A549 (cell line): ENCODE measurements around the gene ZFHX3. TPM values are rescaled to one million over a fixed set of nuclear protein-coding genes. Genes with fewer than 3 reads are reported as not detected.

ENCODE experiments used
- ATAC-seq, 2 experiments: fragments of 200-7000 bp in 1 of 2; fragments of >200 bp in 1 of 2; cut with Nextera tagmentation in 1 of 2; cut with Tn5 transposase in 1 of 2; 3 replicates each; pipeline versions ENCODE4 v1.8.0 to v1.9.1; 2018 to 2020; ENCODE audit warnings: mild to moderate bottlenecking in 1 of 2, moderate library complexity in 1 of 2
- CTCF ChIA-PET: fragments of 300-600 bp; sonication (Branson Sonifier 250); formaldehyde crosslinking; extraction: SDS; loops from one replicate; lab custom pipeline; 2021; ENCODE audit warnings: antibody characterized with exemption, inconsistent platforms; lab: Yijun Ruan, JAX
- POLR2A ChIA-PET: fragments of 350-600 bp; formaldehyde crosslinking; extraction: SDS; loops from one replicate; lab custom pipeline; 2021; ENCODE audit warnings: antibody characterized with exemption, inconsistent platforms; lab: Yijun Ruan, JAX
- DNase-seq, 2 experiments: peaks; one replicate each; pipeline versions ENCODE4 v3.0.0 to v3.0.0-alpha.2; 2011 to 2016; ENCODE audit warnings: low read depth in 1 of 2, low spot score in 1 of 2
- FAIRE-seq: peaks from 2 replicates; lab custom pipeline; 2011; peaks lifted over from hg19 to GRCh38; lab: Jason Lieb, UNC
- H3K27ac ChIP-seq, 2 experiments: fragments of >200 bp; sonication (Bioruptor Twin); formaldehyde crosslinking; 3 replicates each; pipeline ENCODE4 v1.5.1; 2016 to 2017
- H3K4me1 ChIP-seq: fragments of >200 bp; sonication (Bioruptor Twin); formaldehyde crosslinking; 3 replicates; pipeline ENCODE4 v1.6.1; 2016
- H3K4me2 ChIP-seq: fragments of >200 bp; sonication (Bioruptor Twin); formaldehyde crosslinking; 3 replicates; pipeline ENCODE4 v1.6.1; 2016
- H3K4me3 ChIP-seq: fragments of >200 bp; sonication (Bioruptor Twin); formaldehyde crosslinking; 3 replicates; pipeline ENCODE4 v1.5.1; 2016
- H3K9me3 ChIP-seq: fragments of >200 bp; sonication (Bioruptor Twin); formaldehyde crosslinking; 3 replicates; pipeline ENCODE4 v1.6.1; 2016
- CBX8 ChIP-seq: fragments of 200-600 bp; sonication (generic); IDR thresholded peaks from 2 replicates; pipeline ENCODE4 v1.6.1; 2016
- CHD2 ChIP-seq: fragments of 150-350 bp; IDR thresholded peaks from 2 replicates; pipeline ENCODE4 v1.6.1; 2014; ENCODE audit warnings: low read length; ENCODE audit not compliant: partially characterized antibody
- CHD4 ChIP-seq: fragments of 200-600 bp; sonication (generic); IDR thresholded peaks from 2 replicates; pipeline ENCODE4 v1.6.1; 2016; ENCODE audit warnings: antibody characterized with exemption, mild to moderate bottlenecking, borderline replicate concordance
- EHMT2 ChIP-seq: fragments of 200-600 bp; sonication (generic); IDR thresholded peaks from 2 replicates; pipeline ENCODE4 v1.6.1; 2016; ENCODE audit warnings: antibody characterized with exemption, low read depth, mild to moderate bottlenecking, moderate library complexity
- ESRRA ChIP-seq: fragments of 150-350 bp; IDR thresholded peaks from 2 replicates; pipeline ENCODE4 v1.6.1; 2014; ENCODE audit warnings: mild to moderate bottlenecking, low read length, borderline replicate concordance
- FOSB ChIP-seq: fragments of 250-450 bp; sonication (Bioruptor Pico); IDR thresholded peaks from 2 replicates; pipeline ENCODE4 v1.5.0; 2020; ENCODE audit warnings: mild to moderate bottlenecking, moderate library complexity
- FOXS1 ChIP-seq: fragments of 250-450 bp; sonication (Bioruptor Pico); IDR thresholded peaks from 2 replicates; pipeline ENCODE4 v1.5.0; 2020; ENCODE audit warnings: mild to moderate bottlenecking, moderate library complexity
- GATA3 ChIP-seq: IDR thresholded peaks from 2 replicates; pipeline ENCODE4 v1.6.1; 2012; ENCODE audit warnings: borderline replicate concordance
- HOXB13 ChIP-seq: fragments of 250-450 bp; sonication (Bioruptor Pico); IDR thresholded peaks from 2 replicates; pipeline ENCODE4 v1.5.0; 2020; ENCODE audit warnings: low read depth, mild to moderate bottlenecking, moderate library complexity
- JUNB ChIP-seq: fragments of >200 bp; sonication (Bioruptor Twin); formaldehyde crosslinking; IDR thresholded peaks from 2 replicates; pipeline ENCODE4 v1.6.1; 2016
- NFE2L2 ChIP-seq: fragments of 150-350 bp; conservative IDR thresholded peaks from 2 replicates; pipeline ENCODE4 v1.6.1; 2014; ENCODE audit warnings: low read length
- PHF8 ChIP-seq: fragments of 200-600 bp; sonication (generic); IDR thresholded peaks from 2 replicates; pipeline ENCODE4 v1.6.1; 2016; ENCODE audit warnings: low read depth, mild to moderate bottlenecking, antibody characterized with exemption, moderate library complexity, borderline replicate concordance
- POLR2A ChIP-seq: IDR thresholded peaks from 2 replicates; pipeline ENCODE4 v1.6.1; 2012; ENCODE audit warnings: mild to moderate bottlenecking, low read length
- REST ChIP-seq: fragments of 200-600 bp; sonication (generic); IDR thresholded peaks from 2 replicates; pipeline ENCODE4 v1.6.1; 2016; ENCODE audit warnings: antibody characterized with exemption, mild to moderate bottlenecking, moderate library complexity
- SMC3 ChIP-seq: fragments of >200 bp; sonication (Bioruptor Twin); formaldehyde crosslinking; IDR thresholded peaks from 3 replicates; pipeline ENCODE4 v1.6.1; 2018; ENCODE audit warnings: inconsistent platforms
- WGBS: methylation state at CpG from one replicate; pipeline ENCODE4 v1.1.6; 2017; ENCODE audit errors: missing lambda C conversion rate; 5-methylcytosine and 5-hydroxymethylcytosine counted together
- polyA plus RNA-seq, 4 experiments: library from polyadenylated mRNA; depleted of rRNA in 3 of 4; stranded (reverse); fragments of >200 nt; fragmentation: RNase III in 1 of 4; extraction: RNeasy Plus Mini Kit Qiagen cat#74134 plus additional on column Dnase treatment in 1 of 4; gene quantifications; 2 replicates in 3 of 4; 3 replicates in 1 of 4; pipeline ENCODE4 v1.2.3, GENCODE V29; 2011 to 2017
- TF ChIP-seq, protein P1 (sequence below): fragments of >200 bp; sonication (Bioruptor Twin); formaldehyde crosslinking; IDR thresholded peaks from 3 replicates; pipeline ENCODE4 v1.6.1; 2016
- TF ChIP-seq, protein P2 (sequence below): fragments of 150-350 bp; IDR thresholded peaks from 2 replicates; pipeline ENCODE4 v1.6.1; 2014; ENCODE audit warnings: low read depth, mild to moderate bottlenecking, low read length
- TF ChIP-seq, protein P3 (sequence below): fragments of 250-450 bp; sonication (Bioruptor Pico); IDR thresholded peaks from 2 replicates; pipeline ENCODE4 v1.5.0; 2021; ENCODE audit warnings: mild to moderate bottlenecking, moderate library complexity, borderline replicate concordance
- TF ChIP-seq, protein P4 (sequence below): fragments of >200 bp; sonication (Bioruptor Twin); formaldehyde crosslinking; IDR thresholded peaks from 2 replicates; pipeline ENCODE4 v1.6.1; 2016

ZFHX3 gene
- polyA plus RNA-seq, 2 of the 4 experiments (the other 2 are of a cell fraction), result 3.9 to 6.5 TPM

- TF ChIP-seq REST (no peak), ESRRA (no peak), FOXS1 (CRISPR knock-in tag) (no peak; the same call in 1 of the 2 replicates), CBX8 (no peak), POLR2A (no peak), NFE2L2 (no peak), SMC3 (peak; percentile 15; the same call in 1 of the 3 replicates), GATA3 (peak; percentile 78), JUNB (peak; percentile 50; the same call in 1 of the 2 replicates), HOXB13 (CRISPR knock-in tag) (no peak), EHMT2 (no peak), CHD2 (no peak)
- TF ChIP-seq, protein P1, sequence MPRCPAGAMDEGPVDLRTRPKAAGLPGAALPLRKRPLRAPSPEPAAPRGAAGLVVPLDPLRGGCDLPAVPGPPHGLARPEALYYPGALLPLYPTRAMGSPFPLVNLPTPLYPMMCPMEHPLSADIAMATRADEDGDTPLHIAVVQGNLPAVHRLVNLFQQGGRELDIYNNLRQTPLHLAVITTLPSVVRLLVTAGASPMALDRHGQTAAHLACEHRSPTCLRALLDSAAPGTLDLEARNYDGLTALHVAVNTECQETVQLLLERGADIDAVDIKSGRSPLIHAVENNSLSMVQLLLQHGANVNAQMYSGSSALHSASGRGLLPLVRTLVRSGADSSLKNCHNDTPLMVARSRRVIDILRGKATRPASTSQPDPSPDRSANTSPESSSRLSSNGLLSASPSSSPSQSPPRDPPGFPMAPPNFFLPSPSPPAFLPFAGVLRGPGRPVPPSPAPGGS, result 0 out of 3 replicates have a peak, but pooled peaks have one; percentile 50
- TF ChIP-seq, protein P2, sequence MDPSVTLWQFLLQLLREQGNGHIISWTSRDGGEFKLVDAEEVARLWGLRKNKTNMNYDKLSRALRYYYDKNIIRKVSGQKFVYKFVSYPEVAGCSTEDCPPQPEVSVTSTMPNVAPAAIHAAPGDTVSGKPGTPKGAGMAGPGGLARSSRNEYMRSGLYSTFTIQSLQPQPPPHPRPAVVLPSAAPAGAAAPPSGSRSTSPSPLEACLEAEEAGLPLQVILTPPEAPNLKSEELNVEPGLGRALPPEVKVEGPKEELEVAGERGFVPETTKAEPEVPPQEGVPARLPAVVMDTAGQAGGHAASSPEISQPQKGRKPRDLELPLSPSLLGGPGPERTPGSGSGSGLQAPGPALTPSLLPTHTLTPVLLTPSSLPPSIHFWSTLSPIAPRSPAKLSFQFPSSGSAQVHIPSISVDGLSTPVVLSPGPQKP, result no peak
- TF ChIP-seq, protein P3, sequence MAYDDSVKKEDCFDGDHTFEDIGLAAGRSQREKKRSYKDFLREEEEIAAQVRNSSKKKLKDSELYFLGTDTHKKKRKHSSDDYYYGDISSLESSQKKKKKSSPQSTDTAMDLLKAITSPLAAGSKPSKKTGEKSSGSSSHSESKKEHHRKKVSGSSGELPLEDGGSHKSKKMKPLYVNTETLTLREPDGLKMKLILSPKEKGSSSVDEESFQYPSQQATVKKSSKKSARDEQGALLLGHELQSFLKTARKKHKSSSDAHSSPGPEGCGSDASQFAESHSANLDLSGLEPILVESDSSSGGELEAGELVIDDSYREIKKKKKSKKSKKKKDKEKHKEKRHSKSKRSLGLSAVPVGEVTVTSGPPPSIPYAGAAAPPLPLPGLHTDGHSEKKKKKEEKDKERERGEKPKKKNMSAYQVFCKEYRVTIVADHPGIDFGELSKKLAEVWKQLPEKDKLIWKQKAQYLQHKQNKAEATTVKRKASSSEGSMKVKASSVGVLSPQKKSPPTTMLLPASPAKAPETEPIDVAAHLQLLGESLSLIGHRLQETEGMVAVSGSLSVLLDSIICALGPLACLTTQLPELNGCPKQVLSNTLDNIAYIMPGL (CRISPR knock-in tag), result no peak
Measured at GRCh38 chr16:72927199-72928089, 120.5 kb downstream of the ZFHX3 start (continued).

- ATAC-seq, result no peak
- POLR2A ChIA-PET, result no interaction called here
- CTCF ChIA-PET, result interaction anchor here (0.5 to 2.2 kb wide), 4 partner anchors 77 to 134 kb away, joined by 3 to 7 read pairs (median 3); no protein-coding TSS in a partner anchor
- WGBS, result 91% methylated on average over 12 of the region's 12 CpGs
- TF ChIP-seq JUNB (no peak), CHD4 (no peak), FOSB (CRISPR knock-in tag) (no peak), PHF8 (no peak)
- TF ChIP-seq, protein P4, sequence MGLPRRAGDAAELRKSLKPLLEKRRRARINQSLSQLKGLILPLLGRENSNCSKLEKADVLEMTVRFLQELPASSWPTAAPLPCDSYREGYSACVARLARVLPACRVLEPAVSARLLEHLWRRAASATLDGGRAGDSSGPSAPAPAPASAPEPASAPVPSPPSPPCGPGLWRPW, result no peak
- TF ChIP-seq, all 56 proteins: peak for 0
- H3K4me1 ChIP-seq, result peaks cover 33% of the 10 kb centered on the region
- FAIRE-seq (no peak), DNase-seq (no peak)
- H3K27ac ChIP-seq, result peak overlapping the region; percentile 55 to 75; a peak in 5 of 6 replicates
- H3K9me3 ChIP-seq, result no peaks in the 10 kb centered on the region
- H3K4me3 ChIP-seq, result no peak overlapping the region
- H3K4me2 ChIP-seq, result no peak overlapping the region; the same call in 2 of the 3 replicates
Measured at GRCh38 chr16:72926177-72927070, 121.5 kb downstream of the ZFHX3 start.
